22Rv1 (cell line): Measurements from ENCODE around the gene CDC25B.
A peak's percentile ranks its signal among the peaks of the same experiment; 100 is the strongest.

Experiments
- H3K27ac ChIP-seq: fragments of 450-650 bp; 2 replicates; pipeline ENCODE4 v1.5.1; 2017
- CTCF ChIP-seq: fragments of 450-650 bp; IDR thresholded peaks from 2 replicates; pipeline ENCODE4 v1.5.1; 2017; ENCODE audit warnings: mild to moderate bottlenecking
- ZFX ChIP-seq: fragments of 450-650 bp; IDR thresholded peaks from 2 replicates; pipeline ENCODE4 v1.6.1; 2017; ENCODE audit warnings: antibody characterized with exemption, borderline replicate concordance

Gene CDC25B

GRCh38 chr20:3751675-3752385 is 44.3 kb upstream of the CDC25B start:
- TF ChIP-seq CTCF = no peak
- TF ChIP-seq ZFX = no peak
- no peak overlapping the region for H3K27ac ChIP-seq

GRCh38 chr20:3752386-3752759 is 43.7 kb upstream of the CDC25B start:
- TF ChIP-seq ZFX = no peak
- TF ChIP-seq CTCF = no peak
- no peak overlapping the region for H3K27ac ChIP-seq

- H3K27ac ChIP-seq = no peak overlapping the region
- TF ChIP-seq ZFX (no peak), CTCF (peak; percentile 88)
Measured at GRCh38 chr20:3753098-3753497, 43.0 kb upstream of the CDC25B start.

- H3K27ac ChIP-seq = no peak overlapping the region
- TF ChIP-seq CTCF (no peak), ZFX (no peak)
Measured at GRCh38 chr20:3753501-3754275, 42.4 kb upstream of the CDC25B start.

GRCh38 chr20:3754276-3754630 is 41.9 kb upstream of the CDC25B start:
- TF ChIP-seq ZFX (no peak), CTCF (no peak)
- H3K27ac ChIP-seq = no peak overlapping the region

- no peak overlapping the region for H3K27ac ChIP-seq
- TF ChIP-seq CTCF (no peak), ZFX (no peak)
Measured at GRCh38 chr20:3755269-3755668, 40.8 kb upstream of the CDC25B start.

- TF ChIP-seq CTCF = no peak
- TF ChIP-seq ZFX = no peak
Measured at GRCh38 chr20:3755814-3756480, 40.2 kb upstream of the CDC25B start.

More at GRCh38 chr20:3755814-3756480, 40.2 kb upstream of the CDC25B start:
- no peak overlapping the region for H3K27ac ChIP-seq
